ENCODE data around the gene CDK5RAP1.

Gene CDK5RAP1

GRCh38 chr20:33336375-33336774, 64.9 kb downstream of the CDK5RAP1 start:
- Histone ChIP-seq H3K4me2 (ENCODE audit: low read length) (no peak overlapping the region), H4K20me1 (ENCODE audit: insufficient read depth, low read length) (no peaks in the 10 kb centered on the region; the same call in 1 of the 2 replicates), H3K4me1 (ENCODE audit: low read length) (peaks cover 16% of the 10 kb centered on the region)

GRCh38 chr20:33334111-33334510, 67.2 kb downstream of the CDK5RAP1 start:
- peaks cover 16% of the 10 kb centered on the region for H3K4me1 ChIP-seq (ENCODE audit: low read length)
- H4K20me1 ChIP-seq (ENCODE audit: insufficient read depth, low read length), result no peaks in the 10 kb centered on the region; the same call in 1 of the 2 replicates
- peaks cover 39% of the 10 kb centered on the region for H3K27me3 ChIP-seq (ENCODE audit: low read depth, low read length)
- no peaks in the 10 kb centered on the region for H3K36me3 ChIP-seq (replicated peaks; ENCODE audit: low read depth, low read length)
- TF ChIP-seq CTCF (IDR thresholded peaks at IDR 0.05; ENCODE audit: low read depth, low read length), result no peak
- no peak for TF ChIP-seq EZH2phosphoT487 (IDR thresholded peaks at IDR 0.05; ENCODE audit: low read depth)
- H3K4me2 ChIP-seq (ENCODE audit: low read length), result no peak overlapping the region
- no peak overlapping the region for H3K4me3 ChIP-seq (ENCODE audit: low read length)
- no peak overlapping the region for H3K27ac ChIP-seq (ENCODE audit: low read length)
- H2AFZ ChIP-seq (ENCODE audit: low read depth, low read length), result no peak overlapping the region
- H3K9ac ChIP-seq (ENCODE audit: low read length), result no peak overlapping the region
- H3K79me2 ChIP-seq (ENCODE audit: low read length), result no peaks in the 10 kb centered on the region
- no peaks in the 10 kb centered on the region for H3K9me3 ChIP-seq (ENCODE audit: insufficient read depth, low read length)

More at GRCh38 chr20:33336375-33336774, 64.9 kb downstream of the CDK5RAP1 start:
- no peak for TF ChIP-seq EZH2phosphoT487 (IDR thresholded peaks at IDR 0.05; ENCODE audit: low read depth)
- TF ChIP-seq CTCF (IDR thresholded peaks at IDR 0.05; ENCODE audit: low read depth, low read length), result no peak
- H3K27me3 ChIP-seq (ENCODE audit: low read depth, low read length), result peaks cover 21% of the 10 kb centered on the region
- H3K36me3 ChIP-seq (replicated peaks; ENCODE audit: low read depth, low read length), result no peaks in the 10 kb centered on the region
- H3K79me2 ChIP-seq (ENCODE audit: low read length), result no peaks in the 10 kb centered on the region
- H3K4me3 ChIP-seq (ENCODE audit: low read length), result no peak overlapping the region
- H3K9me3 ChIP-seq (ENCODE audit: insufficient read depth, low read length), result no peaks in the 10 kb centered on the region
- no peak overlapping the region for H3K9ac ChIP-seq (ENCODE audit: low read length)
- no peak overlapping the region for H2AFZ ChIP-seq (ENCODE audit: low read depth, low read length)
- no peak overlapping the region for H3K27ac ChIP-seq (ENCODE audit: low read length)

GRCh38 chr20:33333616-33334015, 67.7 kb downstream of the CDK5RAP1 start:
- Histone ChIP-seq H4K20me1 (ENCODE audit: insufficient read depth, low read length) (no peaks in the 10 kb centered on the region; the same call in 1 of the 2 replicates), H3K79me2 (ENCODE audit: low read length) (no peaks in the 10 kb centered on the region), H3K9me3 (ENCODE audit: insufficient read depth, low read length) (no peaks in the 10 kb centered on the region), H3K27ac (ENCODE audit: low read length) (no peak overlapping the region), H3K36me3 (replicated peaks; ENCODE audit: low read depth, low read length) (no peaks in the 10 kb centered on the region), H2AFZ (ENCODE audit: low read depth, low read length) (no peak overlapping the region), H3K4me3 (ENCODE audit: low read length) (no peak overlapping the region), H3K27me3 (ENCODE audit: low read depth, low read length) (peaks cover 44% of the 10 kb centered on the region), H3K4me2 (ENCODE audit: low read length) (no peak overlapping the region), H3K9ac (ENCODE audit: low read length) (no peak overlapping the region), H3K4me1 (ENCODE audit: low read length) (peaks cover 16% of the 10 kb centered on the region)
- TF ChIP-seq CTCF (IDR thresholded peaks at IDR 0.05; ENCODE audit: low read depth, low read length) (no peak), EZH2phosphoT487 (IDR thresholded peaks at IDR 0.05; ENCODE audit: low read depth) (no peak)

- Histone ChIP-seq H3K4me2 (ENCODE audit: low read length) (no peak overlapping the region), H3K79me2 (ENCODE audit: low read length) (no peaks in the 10 kb centered on the region), H3K4me1 (ENCODE audit: low read length) (peaks cover 10% of the 10 kb centered on the region), H4K20me1 (ENCODE audit: insufficient read depth, low read length) (no peaks in the 10 kb centered on the region; the same call in 1 of the 2 replicates), H3K27me3 (ENCODE audit: low read depth, low read length) (peaks cover 44% of the 10 kb centered on the region), H3K9ac (ENCODE audit: low read length) (no peak overlapping the region), H3K27ac (ENCODE audit: low read length) (no peak overlapping the region), H2AFZ (ENCODE audit: low read depth, low read length) (no peak overlapping the region), H3K4me3 (ENCODE audit: low read length) (no peak overlapping the region), H3K9me3 (ENCODE audit: insufficient read depth, low read length) (no peaks in the 10 kb centered on the region), H3K36me3 (replicated peaks; ENCODE audit: low read depth, low read length) (no peaks in the 10 kb centered on the region)
- TF ChIP-seq CTCF (IDR thresholded peaks at IDR 0.05; ENCODE audit: low read depth, low read length), result no peak
- TF ChIP-seq EZH2phosphoT487 (IDR thresholded peaks at IDR 0.05; ENCODE audit: low read depth), result no peak
These were observed 68.3 kb downstream of the CDK5RAP1 start for GRCh38 chr20:33332905-33333456.

Measured in OCI-LY3 (cell line).